Adrenal gland (tissue), 5 donors: ENCODE measurements around the gene IQGAP2.

Experiments
- POLR2A ChIP-seq, 2 donors: fragments of 450-650 bp; IDR thresholded peaks; one replicate each; pipeline ENCODE4 v1.6.1; 2017; ENCODE audit warnings: antibody characterized with exemption in 2 of 2, mild to moderate bottlenecking in 2 of 2, moderate library complexity in 1 of 2
- TF ChIP-seq, protein P1 (sequence below), 6 experiments: fragments of 450-650 bp in 4 of 6; fragments of 200-600 bp in 2 of 6; sonication (generic) in 1 of 6; IDR thresholded peaks; 1 replicate in 5 of 6; 2 replicates in 1 of 6; pipeline versions ENCODE4 v1.5.1 to v1.8.0; 2016 to 2021; ENCODE audit warnings: antibody characterized with exemption in 6 of 6, mild to moderate bottlenecking in 2 of 6, moderate library complexity in 1 of 6
- donor health status: DM: no; HTN: no; CAD: no.

DNA sequence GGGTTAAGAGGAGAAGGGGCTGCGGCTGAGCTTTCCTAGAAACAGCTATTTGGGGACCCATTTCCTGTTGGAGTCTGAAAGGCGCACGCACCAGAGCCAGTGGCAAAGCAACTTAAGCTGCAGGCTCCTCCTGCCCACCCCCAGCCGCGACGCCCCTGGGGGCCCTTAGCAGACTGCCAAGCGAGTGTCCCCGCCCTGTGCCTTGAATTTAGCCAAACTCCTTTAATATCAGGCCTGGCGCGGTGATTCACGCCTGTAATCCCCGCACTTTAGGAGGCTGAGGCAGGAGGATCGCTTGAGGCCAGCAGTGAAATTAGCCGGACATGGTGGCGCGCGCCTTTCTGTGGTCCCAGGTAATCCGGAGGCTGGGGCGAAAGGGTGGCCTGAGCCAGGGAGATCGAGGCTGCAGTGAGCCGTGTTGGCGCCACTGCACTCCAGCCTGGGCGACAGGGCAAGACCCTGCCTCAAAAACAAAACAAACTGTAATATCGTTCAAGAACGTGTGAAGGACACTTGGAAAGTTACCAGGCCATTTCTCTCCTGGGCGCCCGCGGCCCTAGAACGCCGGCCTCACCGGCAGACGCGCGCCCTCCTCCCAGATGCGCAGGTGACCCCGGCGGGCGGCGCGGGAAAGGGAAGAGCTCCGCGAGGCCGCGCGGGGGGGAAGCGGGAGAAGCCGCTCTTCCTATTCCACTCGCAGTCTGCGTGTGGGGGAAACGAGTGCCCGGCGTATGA lies 311.8 kb downstream of the IQGAP2 start:
- TF ChIP-seq POLR2A (IDR thresholded peaks at IDR 0.05): no peak
- TF ChIP-seq, protein P1, sequence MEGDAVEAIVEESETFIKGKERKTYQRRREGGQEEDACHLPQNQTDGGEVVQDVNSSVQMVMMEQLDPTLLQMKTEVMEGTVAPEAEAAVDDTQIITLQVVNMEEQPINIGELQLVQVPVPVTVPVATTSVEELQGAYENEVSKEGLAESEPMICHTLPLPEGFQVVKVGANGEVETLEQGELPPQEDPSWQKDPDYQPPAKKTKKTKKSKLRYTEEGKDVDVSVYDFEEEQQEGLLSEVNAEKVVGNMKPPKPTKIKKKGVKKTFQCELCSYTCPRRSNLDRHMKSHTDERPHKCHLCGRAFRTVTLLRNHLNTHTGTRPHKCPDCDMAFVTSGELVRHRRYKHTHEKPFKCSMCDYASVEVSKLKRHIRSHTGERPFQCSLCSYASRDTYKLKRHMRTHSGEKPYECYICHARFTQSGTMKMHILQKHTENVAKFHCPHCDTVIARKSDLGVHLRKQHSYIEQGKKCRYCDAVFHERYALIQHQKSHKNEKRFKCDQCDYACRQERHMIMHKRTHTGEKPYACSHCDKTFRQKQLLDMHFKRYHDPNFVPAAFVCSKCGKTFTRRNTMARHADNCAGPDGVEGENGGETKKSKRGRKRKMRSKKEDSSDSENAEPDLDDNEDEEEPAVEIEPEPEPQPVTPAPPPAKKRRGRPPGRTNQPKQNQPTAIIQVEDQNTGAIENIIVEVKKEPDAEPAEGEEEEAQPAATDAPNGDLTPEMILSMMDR (IDR thresholded peaks at IDR 0.05): no peak
